ENCODE data around the gene CTNND2. TPM values are rescaled to one million over a fixed set of nuclear protein-coding genes. Genes with fewer than 3 reads are reported as not detected.

CTNND2 gene
- total RNA-seq, 1 donor from 2014 or later = 13.9 TPM

DNA sequence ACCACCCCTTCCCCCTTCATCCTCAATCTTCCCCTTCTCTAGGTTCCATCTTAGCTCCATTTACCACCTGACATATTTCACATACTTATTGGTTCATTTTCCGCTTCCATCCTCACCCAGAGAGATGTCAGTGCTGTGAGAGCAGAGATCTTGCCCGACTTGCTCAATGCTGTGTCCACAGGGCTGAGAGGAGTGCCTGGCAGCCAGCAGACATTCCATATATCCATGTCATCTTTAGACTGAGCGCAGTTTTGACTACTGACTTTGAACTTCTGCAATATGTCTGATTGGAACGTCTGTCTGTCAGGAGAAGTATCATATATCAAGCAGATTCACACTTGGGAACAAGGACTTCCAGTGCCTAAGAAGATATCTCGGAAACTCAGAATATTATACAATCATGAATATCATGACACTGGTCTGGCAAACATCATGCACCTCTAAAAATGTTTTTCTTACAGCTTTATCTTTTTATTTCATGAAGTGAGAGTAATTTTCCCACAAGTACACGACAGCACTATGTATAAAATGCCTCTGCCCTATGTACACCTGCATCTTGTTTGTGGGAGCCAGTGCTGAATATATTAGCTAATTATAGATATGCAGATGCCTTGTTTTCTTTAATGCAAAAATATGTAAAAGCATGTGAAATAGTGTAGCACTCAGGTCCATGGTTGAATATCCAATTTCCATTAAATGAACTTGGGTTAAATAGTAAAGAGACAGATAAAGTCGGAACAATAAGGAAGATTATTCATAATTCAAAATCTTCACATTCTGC is 689.2 kb downstream of the CTNND2 start:
- TF ChIP-seq, protein P1, sequence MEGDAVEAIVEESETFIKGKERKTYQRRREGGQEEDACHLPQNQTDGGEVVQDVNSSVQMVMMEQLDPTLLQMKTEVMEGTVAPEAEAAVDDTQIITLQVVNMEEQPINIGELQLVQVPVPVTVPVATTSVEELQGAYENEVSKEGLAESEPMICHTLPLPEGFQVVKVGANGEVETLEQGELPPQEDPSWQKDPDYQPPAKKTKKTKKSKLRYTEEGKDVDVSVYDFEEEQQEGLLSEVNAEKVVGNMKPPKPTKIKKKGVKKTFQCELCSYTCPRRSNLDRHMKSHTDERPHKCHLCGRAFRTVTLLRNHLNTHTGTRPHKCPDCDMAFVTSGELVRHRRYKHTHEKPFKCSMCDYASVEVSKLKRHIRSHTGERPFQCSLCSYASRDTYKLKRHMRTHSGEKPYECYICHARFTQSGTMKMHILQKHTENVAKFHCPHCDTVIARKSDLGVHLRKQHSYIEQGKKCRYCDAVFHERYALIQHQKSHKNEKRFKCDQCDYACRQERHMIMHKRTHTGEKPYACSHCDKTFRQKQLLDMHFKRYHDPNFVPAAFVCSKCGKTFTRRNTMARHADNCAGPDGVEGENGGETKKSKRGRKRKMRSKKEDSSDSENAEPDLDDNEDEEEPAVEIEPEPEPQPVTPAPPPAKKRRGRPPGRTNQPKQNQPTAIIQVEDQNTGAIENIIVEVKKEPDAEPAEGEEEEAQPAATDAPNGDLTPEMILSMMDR (IDR thresholded peaks at IDR 0.05) = no peak
- TF ChIP-seq EZH2 (IDR thresholded peaks at IDR 0.05) (no peak), EZH2phosphoT487 (IDR thresholded peaks at IDR 0.05) (no peak)
- Histone ChIP-seq H3K27ac (no peak overlapping the region), H3K4me2 (no peak overlapping the region), H3K4me1 (no peaks in the 10 kb centered on the region), H3K9ac (no peak overlapping the region), H3K4me3 (no peak overlapping the region), H2AFZ (replicated peaks) (no peak overlapping the region), H3K9me3 (ENCODE audit: low read depth) (no peaks in the 10 kb centered on the region), H3K36me3 (no peaks in the 10 kb centered on the region), H3F3A (ENCODE audit: low read depth) (no peaks in the 10 kb centered on the region), H4K20me1 (ENCODE audit: low read depth) (no peaks in the 10 kb centered on the region), H3K27me3 (no peaks in the 10 kb centered on the region), H3K79me2 (ENCODE audit: low read depth) (no peaks in the 10 kb centered on the region)
- no peak overlapping the region for H3K27ac Mint-ChIP-seq
- DNase-seq (ENCODE audit: low spot score) = no peak
- H3K36me3 Mint-ChIP-seq = peaks cover 27% of the 10 kb centered on the region
- H3K4me1 Mint-ChIP-seq = peaks cover 16% of the 10 kb centered on the region
- no peak overlapping the region for H3K4me3 Mint-ChIP-seq
- H3K27me3 Mint-ChIP-seq (ENCODE audit: insufficient read depth, low read depth) = peaks cover 2% of the 10 kb centered on the region
- H3K9me3 Mint-ChIP-seq = peaks cover 14% of the 10 kb centered on the region

DNA sequence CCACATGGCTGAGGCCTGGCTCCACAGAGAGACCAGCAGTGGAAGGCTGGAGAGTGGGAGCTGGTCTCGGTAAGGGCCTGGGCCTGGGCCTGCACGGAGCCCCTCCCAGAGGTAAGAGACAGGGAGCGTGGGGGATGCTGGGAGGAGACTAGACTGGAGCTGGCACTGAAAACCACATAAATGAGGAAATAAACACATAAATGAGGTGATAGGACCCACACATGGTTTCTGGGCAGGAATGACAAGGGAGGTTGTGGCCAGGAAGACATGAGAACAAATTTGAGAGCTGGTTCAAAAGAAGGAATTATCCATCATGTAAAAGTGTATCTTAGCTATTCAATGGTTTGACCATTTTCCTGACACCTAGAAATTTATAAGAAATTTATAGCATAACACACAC is 691.5 kb downstream of the CTNND2 start:
- H4K20me1 ChIP-seq (ENCODE audit: low read depth) = peaks cover 2% of the 10 kb centered on the region
- H3K27ac ChIP-seq = no peak overlapping the region
- no peaks in the 10 kb centered on the region for H3F3A ChIP-seq (ENCODE audit: low read depth)
- Mint-ChIP-seq H3K27me3 (ENCODE audit: insufficient read depth, low read depth) (no peaks in the 10 kb centered on the region), H3K36me3 (peaks cover 16% of the 10 kb centered on the region), H3K9me3 (peaks cover 4% of the 10 kb centered on the region), H3K4me1 (peaks cover 16% of the 10 kb centered on the region), H3K27ac (peak overlapping the region; percentile 46), H3K4me3 (no peak overlapping the region)
- no peak overlapping the region for H2AFZ ChIP-seq (replicated peaks)
- DNase-seq (ENCODE audit: low spot score) = no peak
- H3K36me3 ChIP-seq = no peaks in the 10 kb centered on the region
- H3K9ac ChIP-seq = no peak overlapping the region
- no peak for TF ChIP-seq EZH2phosphoT487 (IDR thresholded peaks at IDR 0.05)
- TF ChIP-seq, protein P1 (IDR thresholded peaks at IDR 0.05) = no peak
- TF ChIP-seq EZH2 (IDR thresholded peaks at IDR 0.05) = no peak
- no peaks in the 10 kb centered on the region for H3K27me3 ChIP-seq
- H3K9me3 ChIP-seq (ENCODE audit: low read depth) = no peaks in the 10 kb centered on the region
- no peak overlapping the region for H3K4me3 ChIP-seq
- no peak overlapping the region for H3K4me2 ChIP-seq
- no peaks in the 10 kb centered on the region for H3K79me2 ChIP-seq (ENCODE audit: low read depth)
- H3K4me1 ChIP-seq = no peaks in the 10 kb centered on the region

DNA sequence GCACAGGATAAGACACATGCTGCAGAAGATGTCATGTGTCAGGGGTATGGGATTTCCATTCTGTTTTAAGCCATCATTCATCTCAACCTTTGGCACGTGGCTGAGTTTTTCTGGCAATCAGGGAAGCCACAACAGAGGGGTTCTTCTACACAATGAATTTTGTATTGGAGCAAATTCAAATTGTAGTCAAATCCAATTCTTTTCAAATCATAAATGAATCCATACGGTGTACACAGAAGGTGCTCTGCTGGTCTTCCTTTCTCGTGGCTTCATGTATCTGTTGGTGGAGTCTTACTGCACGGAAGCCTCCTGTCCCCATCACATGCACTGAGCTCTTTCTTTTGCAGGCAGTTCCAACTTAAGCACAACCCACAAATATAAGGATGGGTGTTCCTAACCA is 706.5 kb downstream of the CTNND2 start:
- no peaks in the 10 kb centered on the region for H3K4me1 Mint-ChIP-seq
- Histone ChIP-seq H3K9me3 (ENCODE audit: low read depth) (no peaks in the 10 kb centered on the region), H3K4me2 (no peak overlapping the region), H2AFZ (replicated peaks) (no peak overlapping the region), H3F3A (ENCODE audit: low read depth) (no peaks in the 10 kb centered on the region), H3K79me2 (ENCODE audit: low read depth) (no peaks in the 10 kb centered on the region), H3K36me3 (no peaks in the 10 kb centered on the region), H3K27me3 (no peaks in the 10 kb centered on the region), H3K4me1 (no peaks in the 10 kb centered on the region), H4K20me1 (ENCODE audit: low read depth) (no peaks in the 10 kb centered on the region), H3K4me3 (no peak overlapping the region), H3K27ac (no peak overlapping the region), H3K9ac (no peak overlapping the region)
- TF ChIP-seq, protein P1 (IDR thresholded peaks at IDR 0.05) = no peak
- TF ChIP-seq EZH2phosphoT487 (IDR thresholded peaks at IDR 0.05) = no peak
- no peak for TF ChIP-seq EZH2 (IDR thresholded peaks at IDR 0.05)
- H3K4me3 Mint-ChIP-seq = no peak overlapping the region
- no peak overlapping the region for H3K27ac Mint-ChIP-seq
- H3K36me3 Mint-ChIP-seq = peaks cover 15% of the 10 kb centered on the region
- DNase-seq (ENCODE audit: low spot score) = no peak
- H3K9me3 Mint-ChIP-seq = no peaks in the 10 kb centered on the region
- no peaks in the 10 kb centered on the region for H3K27me3 Mint-ChIP-seq (ENCODE audit: insufficient read depth, low read depth)
